Gastrocnemius medialis (tissue), 4 donors: Measurements from ENCODE around the gene FAM131C. TPM values are rescaled to one million over a fixed set of nuclear protein-coding genes. Genes with fewer than 3 reads are reported as not detected.

Source experiments
- ATAC-seq, 2 donors: fragments of 150-250 bp; one replicate each; pipeline ENCODE4 v1.9.1; 2016
- DNase-seq, 2 donors: peaks; one replicate each; pipeline ENCODE4 v3.0.0-alpha.2; 2019
- H3K27ac ChIP-seq, 4 donors: fragments of 200-600 bp; sonication (generic); 1 replicate in 1 of 4; 2 replicates in 3 of 4; pipeline ENCODE4 v1.5.1; 2016 to 2018; ENCODE audit warnings: mild to moderate bottlenecking in 2 of 4, moderate library complexity in 1 of 4
- H3K27me3 ChIP-seq, 3 donors: fragments of 200-600 bp; sonication (generic) in 2 of 3; 1 replicate in 1 of 3; 2 replicates in 2 of 3; pipeline versions ENCODE4 v1.5.1 to v1.6.0; 2016 to 2019; ENCODE audit warnings: mild to moderate bottlenecking in 1 of 3, moderate library complexity in 1 of 3
- H3K36me3 ChIP-seq, 2 donors: fragments of 200-600 bp; sonication (generic) in 1 of 2; one replicate each; pipeline ENCODE4 v1.5.1; 2017 to 2018
- H3K4me1 ChIP-seq, 2 donors: fragments of 200-600 bp; sonication (generic) in 1 of 2; one replicate each; pipeline ENCODE4 v1.5.1; 2016 to 2017; ENCODE audit warnings: mild to moderate bottlenecking in 2 of 2
- H3K4me3 ChIP-seq, 4 donors: fragments of 200-600 bp; sonication (generic) in 3 of 4; 1 replicate in 1 of 4; 2 replicates in 3 of 4; pipeline ENCODE4 v1.5.1; 2016 to 2019; ENCODE audit warnings: mild to moderate bottlenecking in 2 of 4
- H3K9me3 ChIP-seq, 3 donors: fragments of 200-600 bp; sonication (generic) in 2 of 3; 1 replicate in 1 of 3; 2 replicates in 2 of 3; pipeline ENCODE4 v1.5.1; 2016 to 2019
- POLR2A ChIP-seq, 2 donors: fragments of 450-650 bp; IDR thresholded peaks; one replicate each; pipeline ENCODE4 v1.6.1; 2017; ENCODE audit warnings: antibody characterized with exemption in 2 of 2, mild to moderate bottlenecking in 2 of 2, moderate library complexity in 2 of 2
- in situ Hi-C, 4 donors: fragments of 200-750 bp; cut with MboI; loops; one replicate each; pipeline versions ENCODE4 v1.15.0 to v1.8.0; 2017; ENCODE audit warnings: low sequenced_read_pairs in 4 of 4
- intact Hi-C: fragments of 100-400 bp; cut with DNase I; formaldehyde crosslinking; loops from one replicate; pipeline ENCODE4 v1.15.1; 2023; ENCODE audit warnings: low total_unique reads
- total RNA-seq, 4 donors: library from RNA; depleted of rRNA; stranded (reverse); fragments of >200 nt; gene quantifications; one replicate each; pipeline versions ENCODE4 v1.1.0 to v1.2.3, GENCODE V29; 2016
- TF ChIP-seq, protein P1 (sequence below), 5 experiments: fragments of 450-650 bp in 3 of 5; fragments of 200-600 bp in 2 of 5; sonication (generic) in 2 of 5; IDR thresholded peaks in 4 of 5; conservative IDR thresholded peaks in 1 of 5; 1 replicate in 4 of 5; 2 replicates in 1 of 5; pipeline ENCODE4 v1.5.1; 2016 to 2019; ENCODE audit warnings: antibody characterized with exemption in 5 of 5, mild to moderate bottlenecking in 3 of 5, moderate library complexity in 3 of 5

FAM131C gene, protein sequence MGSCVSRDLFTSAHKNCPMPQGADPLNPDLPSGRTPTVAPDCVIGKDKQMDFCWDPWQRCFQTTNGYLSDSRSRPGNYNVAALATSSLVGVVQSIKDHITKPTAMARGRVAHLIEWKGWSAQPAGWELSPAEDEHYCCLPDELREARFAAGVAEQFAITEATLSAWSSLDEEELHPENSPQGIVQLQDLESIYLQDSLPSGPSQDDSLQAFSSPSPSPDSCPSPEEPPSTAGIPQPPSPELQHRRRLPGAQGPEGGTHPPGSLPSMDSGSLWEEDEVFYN
- not detected for total RNA-seq

DNA sequence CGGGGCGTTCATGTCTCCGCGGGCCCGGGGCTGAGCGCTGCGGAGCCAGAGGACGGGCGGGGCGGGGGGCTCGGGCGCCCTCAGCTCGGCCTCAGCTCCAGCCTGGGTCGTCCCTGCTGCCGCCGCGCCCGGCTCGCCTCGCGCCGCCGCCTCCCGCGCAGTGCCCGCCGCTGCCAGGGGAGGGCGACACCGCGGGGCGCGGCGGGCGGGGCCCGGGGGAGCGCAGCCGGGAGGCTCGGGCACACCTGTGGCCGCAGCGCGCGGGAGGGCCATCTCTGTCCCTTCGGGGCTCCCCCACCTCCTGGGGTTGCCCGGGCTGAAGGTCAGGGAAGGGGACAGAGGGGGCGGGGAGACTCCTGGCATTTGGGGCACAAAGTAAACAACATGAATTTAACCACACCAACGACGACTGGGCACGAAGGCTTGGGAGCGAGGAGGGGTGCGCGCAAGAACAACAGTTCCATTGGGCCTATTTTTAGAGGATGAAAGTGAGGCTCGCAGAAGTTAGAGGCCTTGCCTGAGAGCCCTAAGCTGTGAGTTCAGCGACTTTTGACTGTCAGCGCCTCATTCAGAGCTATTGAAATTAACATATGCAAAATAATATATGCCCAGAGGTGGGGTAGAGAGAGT, at the start of gene FAM131C:
Gene FAM131C, minus strand, starts transcription at position 162 of the 630 bp plus-strand sequence. CDS start 209 bp downstream, outside the sequence.
- in situ Hi-C loops, result loop anchor here in 1 of 4 donors (10.0 to 25.0 kb wide), 2 partner anchors 111 to 261 kb away; partner anchors contain the start of gene UQCRHL
- Histone ChIP-seq H3K4me3 (peak within 1 kb of the TSS; percentile 18 to 50 (median 34)), H3K4me1 (peaks cover 0 to 4% of the 10 kb centered on the region in 2 donors), H3K27me3 (peaks cover 7 to 14% (median 10%) of the 10 kb centered on the region in 3 donors), H3K9me3 (no peaks in the 10 kb centered on the region), H3K27ac (no peak within 1 kb of the TSS), H3K36me3 (no peaks in the 10 kb centered on the region)
- DNase-seq, result no peak
- intact Hi-C loops, result no loop called here
- TF ChIP-seq POLR2A (IDR thresholded peaks at IDR 0.05), result no peak
- TF ChIP-seq, protein P1, sequence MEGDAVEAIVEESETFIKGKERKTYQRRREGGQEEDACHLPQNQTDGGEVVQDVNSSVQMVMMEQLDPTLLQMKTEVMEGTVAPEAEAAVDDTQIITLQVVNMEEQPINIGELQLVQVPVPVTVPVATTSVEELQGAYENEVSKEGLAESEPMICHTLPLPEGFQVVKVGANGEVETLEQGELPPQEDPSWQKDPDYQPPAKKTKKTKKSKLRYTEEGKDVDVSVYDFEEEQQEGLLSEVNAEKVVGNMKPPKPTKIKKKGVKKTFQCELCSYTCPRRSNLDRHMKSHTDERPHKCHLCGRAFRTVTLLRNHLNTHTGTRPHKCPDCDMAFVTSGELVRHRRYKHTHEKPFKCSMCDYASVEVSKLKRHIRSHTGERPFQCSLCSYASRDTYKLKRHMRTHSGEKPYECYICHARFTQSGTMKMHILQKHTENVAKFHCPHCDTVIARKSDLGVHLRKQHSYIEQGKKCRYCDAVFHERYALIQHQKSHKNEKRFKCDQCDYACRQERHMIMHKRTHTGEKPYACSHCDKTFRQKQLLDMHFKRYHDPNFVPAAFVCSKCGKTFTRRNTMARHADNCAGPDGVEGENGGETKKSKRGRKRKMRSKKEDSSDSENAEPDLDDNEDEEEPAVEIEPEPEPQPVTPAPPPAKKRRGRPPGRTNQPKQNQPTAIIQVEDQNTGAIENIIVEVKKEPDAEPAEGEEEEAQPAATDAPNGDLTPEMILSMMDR (IDR thresholded peaks at IDR 0.05 in 4 of 5, conservative IDR thresholded peaks at IDR 0.05 in 1 of 5), result peak in 4 of 5 experiments; percentile 45 to 66 (median 56)
- ATAC-seq, result peak; percentile 24 to 45

DNA sequence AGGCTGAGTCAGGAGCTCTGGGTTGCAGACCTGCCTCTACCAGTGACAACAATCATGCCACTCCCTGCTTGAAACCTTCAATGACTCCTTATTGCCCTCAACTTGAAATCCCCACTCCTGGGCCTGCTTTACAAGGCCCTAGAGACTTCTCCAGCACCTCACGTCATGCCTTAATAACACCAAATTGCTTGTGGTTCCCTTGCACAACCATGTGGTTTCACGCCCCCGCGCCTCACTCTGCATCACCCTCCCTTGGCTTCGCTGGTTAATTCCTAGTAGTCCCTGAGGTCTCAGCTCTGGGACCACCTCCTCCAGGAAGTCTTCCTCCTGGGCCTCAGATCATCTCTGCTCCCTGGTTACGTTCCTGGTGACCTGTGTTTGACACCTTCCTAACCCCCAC, 49.5 kb upstream of the FAM131C start:
- H3K4me1 ChIP-seq, result no peaks in the 10 kb centered on the region
- H3K27ac ChIP-seq, result no peak overlapping the region
- DNase-seq, result no peak
- H3K9me3 ChIP-seq, result no peaks in the 10 kb centered on the region
- intact Hi-C loops (no loop called here), in situ Hi-C loops (no loop called here)
- no peaks in the 10 kb centered on the region for H3K36me3 ChIP-seq
- no peak overlapping the region for H3K4me3 ChIP-seq
- TF ChIP-seq, protein P1 (IDR thresholded peaks at IDR 0.05 in 4 of 5, conservative IDR thresholded peaks at IDR 0.05 in 1 of 5), result no peak
- TF ChIP-seq POLR2A (IDR thresholded peaks at IDR 0.05), result no peak
- no peaks in the 10 kb centered on the region for H3K27me3 ChIP-seq
- ATAC-seq, result no peak

DNA sequence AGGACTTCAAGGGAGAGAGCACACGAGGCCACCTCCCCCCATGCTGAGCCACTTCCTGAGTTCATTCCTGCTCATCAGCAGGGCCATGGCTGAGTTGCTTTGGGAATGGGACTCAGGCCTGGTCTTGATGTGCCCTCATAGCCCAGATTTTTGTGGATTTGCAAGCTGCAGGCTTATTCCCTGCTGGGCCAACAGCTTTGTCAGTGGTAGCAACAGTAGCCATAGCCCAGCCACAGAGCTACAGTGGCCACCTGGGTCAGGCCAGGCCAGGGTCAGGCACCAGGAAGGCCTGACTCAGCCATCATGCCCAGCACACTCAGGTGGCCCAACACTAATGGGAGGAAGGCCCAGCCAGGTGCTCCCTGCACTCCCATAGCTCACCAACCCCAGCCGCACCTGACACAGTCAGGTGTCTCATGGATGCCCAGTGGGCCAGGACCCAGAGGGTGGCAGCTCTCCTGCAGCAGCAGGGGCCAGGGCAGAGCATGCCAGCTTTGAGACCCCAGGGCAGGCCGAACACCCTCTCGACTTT, 49.0 kb upstream of the FAM131C start:
- Histone ChIP-seq H3K4me1 (no peaks in the 10 kb centered on the region), H3K27me3 (no peaks in the 10 kb centered on the region), H3K9me3 (no peaks in the 10 kb centered on the region), H3K4me3 (no peak overlapping the region), H3K36me3 (no peaks in the 10 kb centered on the region), H3K27ac (no peak overlapping the region)
- in situ Hi-C loops, result no loop called here
- no peak for DNase-seq
- intact Hi-C loops, result no loop called here
- no peak for TF ChIP-seq POLR2A (IDR thresholded peaks at IDR 0.05)
- TF ChIP-seq, protein P1 (IDR thresholded peaks at IDR 0.05 in 4 of 5, conservative IDR thresholded peaks at IDR 0.05 in 1 of 5), result no peak
- no peak for ATAC-seq

DNA sequence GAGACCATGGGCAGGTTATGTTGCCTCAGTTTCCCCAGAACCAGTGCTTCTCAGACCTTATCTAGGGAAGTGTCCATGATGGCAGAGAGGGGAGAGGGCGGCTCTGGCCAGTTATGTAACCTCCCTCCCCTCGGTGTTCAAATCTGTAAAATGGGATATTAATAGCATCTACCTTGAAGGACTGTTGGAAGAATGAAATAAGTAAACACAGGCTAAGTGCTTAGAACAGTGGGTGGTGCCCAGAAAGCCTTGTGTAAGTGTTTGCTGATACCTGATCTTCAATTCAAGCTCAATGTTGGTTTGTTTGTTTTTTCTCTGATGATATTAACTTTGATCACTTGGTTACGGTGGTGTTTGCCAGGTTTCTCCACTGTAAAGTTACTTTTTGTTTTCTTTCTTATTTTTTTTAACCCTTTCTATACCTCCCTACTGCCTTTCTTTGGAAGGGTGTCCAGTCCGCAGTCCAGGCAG, 47.5 kb upstream of the FAM131C start:
- ATAC-seq, result no peak
- Histone ChIP-seq H3K4me3 (no peak overlapping the region), H3K9me3 (no peaks in the 10 kb centered on the region), H3K4me1 (no peaks in the 10 kb centered on the region), H3K27ac (no peak overlapping the region), H3K36me3 (no peaks in the 10 kb centered on the region), H3K27me3 (no peaks in the 10 kb centered on the region)
- intact Hi-C loops, result no loop called here
- DNase-seq, result no peak
- in situ Hi-C loops, result no loop called here
- TF ChIP-seq, protein P1 (IDR thresholded peaks at IDR 0.05 in 4 of 5, conservative IDR thresholded peaks at IDR 0.05 in 1 of 5), result no peak
- no peak for TF ChIP-seq POLR2A (IDR thresholded peaks at IDR 0.05)
